H1 (cell line): ENCODE results near the gene PLD6. TPM values are rescaled to one million over a fixed set of nuclear protein-coding genes. Genes with fewer than 3 reads are reported as not detected.

Experiments
- CTCF ChIA-PET: fragments of 300-600 bp; sonication (Branson Sonifier 250); formaldehyde crosslinking; loops from one replicate; lab custom pipeline; 2021; ENCODE audit not compliant: partially characterized antibody; lab: Charles Lee
- POLR2A ChIA-PET: fragments of 300-600 bp; sonication (Branson Sonifier 250); formaldehyde crosslinking; loops from one replicate; lab custom pipeline; 2021; ENCODE audit warnings: inconsistent platforms; ENCODE audit not compliant: partially characterized antibody; lab: Charles Lee
- DNase-seq, 2 experiments: peaks; one replicate each; pipeline versions ENCODE4 v3.0.0 to v3.0.0-alpha.2; 2010 to 2022; ENCODE audit warnings: low spot score in 2 of 2, low read depth in 1 of 2, mixed read lengths in 1 of 2
- FAIRE-seq: peaks from 2 replicates; lab custom pipeline; 2011; peaks lifted over from hg19 to GRCh38; lab: Jason Lieb, UNC
- H2AFZ ChIP-seq: 2 replicates; pipeline ENCODE4 v1.8.1; 2012; ENCODE audit warnings: low read length, inconsistent platforms
- H2AK5ac ChIP-seq: 2 replicates; pipeline ENCODE4 v1.6.1; 2013; ENCODE audit warnings: low read depth, low read length
- H2BK120ac ChIP-seq: replicated peaks from 2 replicates; pipeline ENCODE3; 2013; ENCODE audit warnings: low read depth, low read length, inconsistent platforms
- H2BK12ac ChIP-seq: 2 replicates; pipeline ENCODE4 v1.6.1; 2013; ENCODE audit warnings: low read depth, low read length
- H2BK15ac ChIP-seq: 2 replicates; pipeline ENCODE4 v1.6.1; 2013; ENCODE audit warnings: low read length
- H2BK20ac ChIP-seq: 2 replicates; pipeline ENCODE4 v1.6.1; 2013; ENCODE audit warnings: low read length
- H2BK5ac ChIP-seq: 2 replicates; pipeline ENCODE4 v1.6.1; 2013; ENCODE audit warnings: low read depth, low read length
- H3K14ac ChIP-seq: 2 replicates; pipeline ENCODE4 v1.6.1; 2013; ENCODE audit warnings: inconsistent platforms; ENCODE audit not compliant: insufficient read length
- H3K18ac ChIP-seq: 2 replicates; pipeline ENCODE4 v1.6.1; 2013; ENCODE audit warnings: low read length; ENCODE audit errors: extremely low read depth
- H3K23ac ChIP-seq: 2 replicates; pipeline ENCODE4 v1.6.1; 2013; ENCODE audit warnings: inconsistent platforms; ENCODE audit not compliant: insufficient read length
- H3K23me2 ChIP-seq: 2 replicates; pipeline ENCODE4 v1.6.1; 2013; ENCODE audit warnings: low read depth, low read length
- H3K27ac ChIP-seq: 2 replicates; pipeline ENCODE4 v1.6.1; 2011; ENCODE audit warnings: low read depth, low read length, inconsistent platforms
- H3K27me3 ChIP-seq, 4 experiments: replicated peaks in 1 of 4; 1 replicate in 1 of 4; 2 replicates in 3 of 4; pipeline versions ENCODE4 v1.6.1 to v1.8.1; 2011 to 2013; ENCODE audit warnings: low read length in 3 of 4, mild to moderate bottlenecking in 3 of 4, inconsistent platforms in 2 of 4, mixed read lengths in 2 of 4, moderate library complexity in 1 of 4; ENCODE audit not compliant: control insufficient read depth in 3 of 4, insufficient read depth in 3 of 4; ENCODE audit errors: extremely low read depth in 1 of 4
- H3K36me3 ChIP-seq, 4 experiments: 2 replicates each; pipeline versions ENCODE4 v1.6.1 to v1.8.1; 2011 to 2013; ENCODE audit warnings: mild to moderate bottlenecking in 4 of 4, low read length in 3 of 4, moderate library complexity in 2 of 4, control low read depth in 1 of 4, inconsistent platforms in 1 of 4; ENCODE audit not compliant: insufficient read depth in 4 of 4, control insufficient read depth in 2 of 4
- H3K4ac ChIP-seq: replicated peaks from 2 replicates; pipeline ENCODE3; 2013; ENCODE audit warnings: low read length, low read depth, mixed read lengths, inconsistent platforms; ENCODE audit not compliant: insufficient read length
- H3K4me1 ChIP-seq, 4 experiments: replicated peaks in 1 of 4; 1 replicate in 1 of 4; 2 replicates in 3 of 4; pipeline versions ENCODE4 v1.6.1 to v1.8.1; 2011 to 2013; ENCODE audit warnings: low read length in 3 of 4, inconsistent platforms in 2 of 4, mixed read lengths in 1 of 4; ENCODE audit not compliant: insufficient read depth in 4 of 4, control insufficient read depth in 3 of 4
- H3K4me2 ChIP-seq, 2 experiments: 2 replicates each; pipeline versions ENCODE4 v1.6.1 to v1.8.1; 2011 to 2013; ENCODE audit warnings: low read depth in 2 of 2, low read length in 2 of 2, control low read depth in 1 of 2, inconsistent platforms in 1 of 2, mild to moderate bottlenecking in 1 of 2; ENCODE audit not compliant: insufficient read depth in 1 of 2
- H3K4me3 ChIP-seq, 4 experiments: fragments of 200-600, 300-600 bp in 1 of 4; sonication (generic), shearing (Covaris generic), sonication (Bioruptor Twin) in 1 of 4; 2 replicates each; pipeline versions ENCODE4 v1.5.1 to v1.8.1; 2011 to 2016; ENCODE audit warnings: low read length in 4 of 4, low read depth in 3 of 4, control low read depth in 2 of 4, inconsistent platforms in 2 of 4, mild to moderate bottlenecking in 2 of 4, mixed read lengths in 1 of 4, moderate library complexity in 1 of 4; ENCODE audit not compliant: insufficient read depth in 2 of 4; ENCODE audit errors: extremely low read depth in 1 of 4
- H3K56ac ChIP-seq: replicated peaks from 2 replicates; pipeline ENCODE3; 2013; ENCODE audit warnings: low read depth, mild to moderate bottlenecking, mixed read lengths, low read length, inconsistent platforms; ENCODE audit not compliant: insufficient read length
- H3K79me1 ChIP-seq: 2 replicates; pipeline ENCODE4 v1.6.1; 2013; ENCODE audit warnings: low read depth, low read length, control low read depth
- H3K79me2 ChIP-seq, 2 experiments: 2 replicates each; pipeline versions ENCODE4 v1.6.1 to v1.8.1; 2012 to 2013; ENCODE audit warnings: low read length in 2 of 2, mild to moderate bottlenecking in 2 of 2, inconsistent platforms in 1 of 2; ENCODE audit not compliant: insufficient read depth in 2 of 2, control insufficient read depth in 1 of 2
- H3K9ac ChIP-seq, 4 experiments: replicated peaks in 1 of 4; 1 replicate in 1 of 4; 2 replicates in 3 of 4; pipeline versions ENCODE4 v1.6.1 to v1.8.1; 2011 to 2013; ENCODE audit warnings: low read depth in 3 of 4, low read length in 3 of 4, control low read depth in 2 of 4, mild to moderate bottlenecking in 2 of 4, moderate library complexity in 2 of 4, inconsistent platforms in 1 of 4; ENCODE audit errors: extremely low read depth in 1 of 4
- H3K9me3 ChIP-seq, 2 experiments: 2 replicates each; pipeline versions ENCODE4 v1.6.1 to v1.8.1; 2012 to 2013; ENCODE audit warnings: mild to moderate bottlenecking in 2 of 2, moderate library complexity in 2 of 2, control low read depth in 1 of 2, inconsistent platforms in 1 of 2, low read depth in 1 of 2, low read length in 1 of 2, mixed read lengths in 1 of 2; ENCODE audit not compliant: insufficient read depth in 2 of 2
- H4K20me1 ChIP-seq, 2 experiments: replicated peaks in 1 of 2; 2 replicates each; pipeline versions ENCODE3 to v1.8.1; 2011 to 2013; ENCODE audit warnings: inconsistent platforms in 2 of 2, low read length in 2 of 2, mild to moderate bottlenecking in 1 of 2; ENCODE audit not compliant: insufficient read depth in 2 of 2, control insufficient read depth in 1 of 2
- H4K5ac ChIP-seq: 2 replicates; pipeline ENCODE4 v1.6.1; 2013; ENCODE audit warnings: low read length, low read depth, mixed read lengths, inconsistent platforms; ENCODE audit not compliant: insufficient read length
- H4K8ac ChIP-seq: 2 replicates; pipeline ENCODE4 v1.8.0; 2013; ENCODE audit warnings: mild to moderate bottlenecking, moderate library complexity, low read length, inconsistent platforms; ENCODE audit not compliant: insufficient read depth; ENCODE audit errors: extremely low read depth
- H4K91ac ChIP-seq: replicated peaks from 2 replicates; pipeline ENCODE3; 2013; ENCODE audit warnings: low read length, mixed read lengths, inconsistent platforms; ENCODE audit not compliant: insufficient read length
- BACH1 ChIP-seq: IDR thresholded peaks from 2 replicates; pipeline ENCODE4 v1.6.1; 2012; ENCODE audit warnings: low read length, improper control_type of control experiment
- FOSL1 ChIP-seq: IDR thresholded peaks from 2 replicates; pipeline ENCODE4 v1.6.1; 2011; ENCODE audit warnings: mild to moderate bottlenecking, low read depth, low read length, moderate library complexity; ENCODE audit not compliant: insufficient read depth
- MAX ChIP-seq: IDR thresholded peaks from 2 replicates; pipeline ENCODE4 v1.6.1; 2012; ENCODE audit warnings: inconsistent platforms
- NANOG ChIP-seq: IDR thresholded peaks from 2 replicates; pipeline ENCODE4 v1.6.1; 2011; ENCODE audit warnings: low read length, low read depth, mild to moderate bottlenecking, inconsistent platforms; ENCODE audit not compliant: insufficient read depth, poor library complexity, severe bottlenecking
- RNF2 ChIP-seq: fragments of 200-900, 300-1000 bp; sonication (generic); IDR thresholded peaks from 2 replicates; pipeline ENCODE4 v1.7.1; 2016; ENCODE audit warnings: borderline replicate concordance, low read depth, mild to moderate bottlenecking, antibody characterized with exemption, low read length; ENCODE audit not compliant: poor library complexity, severe bottlenecking; ENCODE audit errors: missing control alignments
- SAP30 ChIP-seq: fragments of 300-600 bp; sonication (generic); IDR thresholded peaks from 2 replicates; pipeline ENCODE4 v1.7.1; 2012; ENCODE audit warnings: low read length, moderate library complexity, mild to moderate bottlenecking, inconsistent platforms; ENCODE audit not compliant: insufficient read depth, insufficient replicate concordance
- TAF1 ChIP-seq: IDR thresholded peaks from 2 replicates; pipeline ENCODE4 v1.6.1; 2011; ENCODE audit warnings: mild to moderate bottlenecking, low read depth, low read length
- WGBS, 2 experiments: shearing (Covaris generic) in 1 of 2; methylation state at CpG; one replicate each; pipeline versions ENCODE4 v1.1.6 to v1.1.7; 2013 to 2015; ENCODE audit warnings: low lambda C conversion rate in 2 of 2, mixed read lengths in 2 of 2, inconsistent platforms in 1 of 2, low coverage in 1 of 2, missing lambda C conversion rate in 1 of 2; ENCODE audit not compliant: insufficient replicate concordance in 2 of 2, insufficient coverage in 1 of 2, insufficient read length in 1 of 2; ENCODE audit errors: extremely low coverage in 1 of 2, missing lambda C conversion rate in 1 of 2; 5-methylcytosine and 5-hydroxymethylcytosine counted together
- polyA plus RNA-seq, 7 experiments: library from polyadenylated mRNA; depleted of rRNA in 3 of 7; stranded (reverse) in 5 of 7; unstranded in 2 of 7; fragments of >200 nt in 5 of 7; fragments of 200-250 nt in 2 of 7; gene quantifications; 1 replicate in 5 of 7; 2 replicates in 1 of 7; 4 replicates in 1 of 7; pipeline versions ENCODE4 v1.2.1 to v1.2.3, GENCODE V29; 2011 to 2013; ENCODE audit warnings: missing spikeins in 2 of 7, mixed read lengths in 2 of 7
- total RNA-seq: library from RNA; stranded (reverse); fragmentation: NEBNext Ultra II Directional; extraction: Animal tissue kit (Norgen Biotek cat#: 25700); gene quantifications from 2 replicates; pipeline ENCODE4 v1.2.1, GENCODE V29; 2021

Gene PLD6
- total and polyA plus RNA-seq, 2 of the 8 experiments (the other 6 are each of a cell fraction or from before 2014, with no cell fraction given): 0.20 to 0.22 TPM

- no peak overlapping the region for H3K14ac ChIP-seq
- H3K4me3 ChIP-seq: no peak overlapping the region
- no peaks in the 10 kb centered on the region for H3K79me2 ChIP-seq
- no peak overlapping the region for H2BK120ac ChIP-seq
- H4K8ac ChIP-seq: no peak overlapping the region
- DNase-seq (no peak), FAIRE-seq (no peak)
- H4K20me1 ChIP-seq: peaks cover 3% of the 10 kb centered on the region in 2 experiments
- ChIA-PET CTCF (interaction anchor here (0.8 to 1.4 kb wide), 4 partner anchors 9 to 17 kb away, joined by 3 to 6 read pairs (median 4); no protein-coding TSS in a partner anchor), POLR2A (interaction anchor here (1.1 kb wide), 1 partner anchor 43 kb away, joined by 3 read pairs; no protein-coding TSS in a partner anchor)
- 91% methylated on average over 3 of the region's 3 CpGs; no CpG with 5 or more reads in 1 of the 2 experiments for WGBS, 2 experiments
- no peak overlapping the region for H4K91ac ChIP-seq
- H3K9ac ChIP-seq: no peak overlapping the region
- TF ChIP-seq BACH1 (no peak), RNF2 (no peak), NANOG (no peak), FOSL1 (no peak), MAX (no peak), TAF1 (no peak), SAP30 (no peak)
- H3K18ac ChIP-seq: no peak overlapping the region
- no peak overlapping the region for H3K27ac ChIP-seq
- H2BK5ac ChIP-seq: no peak overlapping the region
- H3K36me3 ChIP-seq: peaks cover 18 to 52% (median 36%) of the 10 kb centered on the region in 4 experiments
- H4K5ac ChIP-seq: no peak overlapping the region
- no peak overlapping the region for H3K4ac ChIP-seq
- no peak overlapping the region for H2BK12ac ChIP-seq
- H2BK20ac ChIP-seq: no peak overlapping the region
- no peak overlapping the region for H3K23ac ChIP-seq
- H2BK15ac ChIP-seq: no peak overlapping the region
- no peaks in the 10 kb centered on the region for H3K4me1 ChIP-seq
- no peaks in the 10 kb centered on the region for H3K23me2 ChIP-seq
- H3K56ac ChIP-seq: no peak overlapping the region
- no peaks in the 10 kb centered on the region for H3K9me3 ChIP-seq
- H3K27me3 ChIP-seq: no peaks in the 10 kb centered on the region
- H2AK5ac ChIP-seq: no peak overlapping the region
- no peak overlapping the region for H2AFZ ChIP-seq
- no peak overlapping the region for H3K4me2 ChIP-seq
- H3K79me1 ChIP-seq: 0 out of 2 replicates have a peak, but pooled peaks cover 2% of the 10 kb centered on the region
Measured at GRCh38 chr17:17253406-17253805, 47.3 kb upstream of the PLD6 start.
